ENCODE data around the gene MYO3A. TPM values are rescaled to one million over a fixed set of nuclear protein-coding genes. Genes with fewer than 3 reads are reported as not detected.

Gene MYO3A
- total RNA-seq, 6 experiments from 2014 or later = 0.03 TPM; not detected in 5

- DNase-seq = no peak
- H3K36me3 Mint-ChIP-seq (ENCODE audit: low read depth) = no peaks in the 10 kb centered on the region
- H3K4me3 Mint-ChIP-seq = no peak overlapping the region
- TF ChIP-seq, protein P1, sequence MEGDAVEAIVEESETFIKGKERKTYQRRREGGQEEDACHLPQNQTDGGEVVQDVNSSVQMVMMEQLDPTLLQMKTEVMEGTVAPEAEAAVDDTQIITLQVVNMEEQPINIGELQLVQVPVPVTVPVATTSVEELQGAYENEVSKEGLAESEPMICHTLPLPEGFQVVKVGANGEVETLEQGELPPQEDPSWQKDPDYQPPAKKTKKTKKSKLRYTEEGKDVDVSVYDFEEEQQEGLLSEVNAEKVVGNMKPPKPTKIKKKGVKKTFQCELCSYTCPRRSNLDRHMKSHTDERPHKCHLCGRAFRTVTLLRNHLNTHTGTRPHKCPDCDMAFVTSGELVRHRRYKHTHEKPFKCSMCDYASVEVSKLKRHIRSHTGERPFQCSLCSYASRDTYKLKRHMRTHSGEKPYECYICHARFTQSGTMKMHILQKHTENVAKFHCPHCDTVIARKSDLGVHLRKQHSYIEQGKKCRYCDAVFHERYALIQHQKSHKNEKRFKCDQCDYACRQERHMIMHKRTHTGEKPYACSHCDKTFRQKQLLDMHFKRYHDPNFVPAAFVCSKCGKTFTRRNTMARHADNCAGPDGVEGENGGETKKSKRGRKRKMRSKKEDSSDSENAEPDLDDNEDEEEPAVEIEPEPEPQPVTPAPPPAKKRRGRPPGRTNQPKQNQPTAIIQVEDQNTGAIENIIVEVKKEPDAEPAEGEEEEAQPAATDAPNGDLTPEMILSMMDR (IDR thresholded peaks at IDR 0.05) = no peak
- peaks cover 22% of the 10 kb centered on the region for H3K9me3 Mint-ChIP-seq
- H3K4me1 Mint-ChIP-seq (ENCODE audit: low read depth) = no peaks in the 10 kb centered on the region
- peaks cover 2% of the 10 kb centered on the region; the same call in 1 of the 2 replicates for H3K27me3 Mint-ChIP-seq (ENCODE audit: insufficient read depth)
- no peak overlapping the region for H3K27ac Mint-ChIP-seq
These were observed 95.8 kb downstream of the MYO3A start for GRCh38 chr10:26029858-26030257.

GRCh38 chr10:26031300-26031699 is 97.3 kb downstream of the MYO3A start:
- Mint-ChIP-seq H3K9me3 (peaks cover 15% of the 10 kb centered on the region), H3K27ac (no peak overlapping the region), H3K27me3 (ENCODE audit: insufficient read depth) (peaks cover 2% of the 10 kb centered on the region; the same call in 1 of the 2 replicates), H3K4me1 (ENCODE audit: low read depth) (no peaks in the 10 kb centered on the region), H3K4me3 (no peak overlapping the region), H3K36me3 (ENCODE audit: low read depth) (no peaks in the 10 kb centered on the region)
- no peak for DNase-seq
- TF ChIP-seq, protein P1 (IDR thresholded peaks at IDR 0.05) = no peak

DNA sequence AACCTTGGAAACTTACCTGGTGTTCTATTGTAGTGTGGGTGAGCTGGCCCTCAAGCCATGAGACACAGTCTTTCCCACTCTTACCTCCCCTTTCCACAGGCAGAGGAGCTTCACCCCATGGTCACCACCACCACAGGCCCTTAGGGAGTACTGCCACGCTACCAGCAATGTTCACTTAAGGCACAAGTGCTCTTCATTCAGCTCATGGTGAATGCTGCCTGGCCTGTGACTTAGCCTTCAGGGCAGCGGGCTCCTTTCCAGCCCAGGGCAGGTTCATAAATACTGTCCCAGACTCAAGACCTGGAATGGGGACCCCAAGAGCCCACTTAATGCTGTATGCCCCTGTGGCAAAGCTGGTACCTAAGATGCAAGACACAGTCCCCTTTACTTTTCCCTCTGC is 109.4 kb downstream of the MYO3A start:
- Mint-ChIP-seq H3K27ac (no peak overlapping the region), H3K9me3 (peaks cover 34% of the 10 kb centered on the region), H3K4me3 (no peak overlapping the region), H3K36me3 (ENCODE audit: low read depth) (no peaks in the 10 kb centered on the region), H3K4me1 (ENCODE audit: low read depth) (no peaks in the 10 kb centered on the region), H3K27me3 (ENCODE audit: insufficient read depth) (no peaks in the 10 kb centered on the region; the same call in none of the 2 replicates)
- TF ChIP-seq, protein P1 (IDR thresholded peaks at IDR 0.05) = no peak
- DNase-seq = no peak

- Mint-ChIP-seq H3K36me3 (ENCODE audit: low read depth) (no peaks in the 10 kb centered on the region), H3K4me1 (ENCODE audit: low read depth) (no peaks in the 10 kb centered on the region), H3K27me3 (ENCODE audit: insufficient read depth) (no peaks in the 10 kb centered on the region; the same call in none of the 2 replicates), H3K4me3 (no peak overlapping the region), H3K27ac (no peak overlapping the region), H3K9me3 (peaks cover 37% of the 10 kb centered on the region)
- DNase-seq = no peak
- TF ChIP-seq, protein P1 (IDR thresholded peaks at IDR 0.05) = no peak
These were observed 110.2 kb downstream of the MYO3A start for GRCh38 chr10:26044141-26044749.

DNA sequence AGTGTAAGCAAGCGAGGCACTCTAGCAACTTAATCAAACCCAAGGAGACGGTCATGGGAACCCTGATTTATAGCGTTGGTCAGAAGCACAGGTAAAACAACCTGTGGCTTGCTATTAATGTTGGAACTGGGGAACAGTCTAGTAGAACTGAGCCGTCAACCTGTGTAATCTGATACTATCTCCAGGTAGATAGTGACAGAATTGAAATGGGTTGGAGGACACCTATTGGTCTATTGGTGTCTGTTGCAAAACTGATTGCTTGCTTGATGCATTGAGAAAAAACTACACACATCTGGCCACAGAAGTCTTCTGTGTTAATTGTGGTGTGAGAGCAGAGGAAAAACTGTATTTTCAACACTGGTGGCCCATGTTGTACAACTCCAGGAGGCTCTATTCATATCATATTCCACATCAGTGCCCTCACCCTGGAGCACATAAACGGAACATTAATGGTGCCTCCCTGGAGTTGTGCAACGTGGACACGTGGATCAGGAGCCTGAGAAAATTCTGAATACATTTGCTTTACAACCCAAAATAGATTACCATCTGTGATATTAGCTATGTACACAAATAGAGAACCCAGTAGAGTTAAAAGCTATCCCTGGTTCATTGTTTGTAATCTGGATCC is 112.2 kb downstream of the MYO3A start:
- H3K4me3 Mint-ChIP-seq = no peak overlapping the region
- no peaks in the 10 kb centered on the region for H3K4me1 Mint-ChIP-seq (ENCODE audit: low read depth)
- no peak for DNase-seq
- H3K27ac Mint-ChIP-seq = no peak overlapping the region
- peaks cover 31% of the 10 kb centered on the region; the same call in 1 of the 2 replicates for H3K9me3 Mint-ChIP-seq
- peaks cover 2% of the 10 kb centered on the region for H3K27me3 Mint-ChIP-seq (ENCODE audit: insufficient read depth)
- TF ChIP-seq, protein P1 (IDR thresholded peaks at IDR 0.05) = no peak
- no peaks in the 10 kb centered on the region for H3K36me3 Mint-ChIP-seq (ENCODE audit: low read depth)
